Forelimb muscle (tissue), 1 donor: Measurements from ENCODE around the gene ADAMTS2. TPM values are rescaled to one million over a fixed set of nuclear protein-coding genes. Genes with fewer than 3 reads are reported as not detected.
"Not testable (repeated sequence)": the region's sequence is repeated elsewhere in the genome, so short reads cannot be mapped to it uniquely, and the experiment has no call there.

ENCODE experiments used
- DNase-seq: peaks from one replicate; pipeline ENCODE4 v3.0.0-alpha.2; 2013; ENCODE audit warnings: low read depth
- polyA plus RNA-seq: library from polyadenylated mRNA; unstranded; fragments of 120-200 nt; gene quantifications from one replicate; pipeline ENCODE4 v1.2.1, GENCODE V29; 2013; ENCODE audit not compliant: insufficient read length

Gene ADAMTS2
- polyA plus RNA-seq, 1 donor = 33.0 TPM

DNA sequence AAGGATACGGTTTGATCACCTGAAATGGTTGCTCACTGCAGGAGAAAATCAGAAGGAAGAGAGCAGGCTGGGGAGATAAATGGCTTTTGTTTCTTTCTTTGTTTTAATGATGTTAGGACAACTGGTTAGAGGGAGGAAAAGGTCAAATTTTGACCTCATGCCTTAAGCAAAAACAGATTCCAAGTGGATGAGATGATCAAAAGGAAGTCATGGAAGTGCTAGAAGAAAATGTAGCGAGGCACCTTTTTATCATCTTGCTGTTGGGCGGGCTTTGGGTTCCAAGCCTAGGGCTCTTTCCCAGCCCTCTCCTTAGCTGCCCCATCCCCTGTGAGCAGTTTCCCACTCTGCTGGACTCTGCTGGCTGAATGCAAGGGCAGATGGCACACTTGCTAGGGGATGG is 127.9 kb downstream of the ADAMTS2 start:
- DNase-seq = no peak

DNA sequence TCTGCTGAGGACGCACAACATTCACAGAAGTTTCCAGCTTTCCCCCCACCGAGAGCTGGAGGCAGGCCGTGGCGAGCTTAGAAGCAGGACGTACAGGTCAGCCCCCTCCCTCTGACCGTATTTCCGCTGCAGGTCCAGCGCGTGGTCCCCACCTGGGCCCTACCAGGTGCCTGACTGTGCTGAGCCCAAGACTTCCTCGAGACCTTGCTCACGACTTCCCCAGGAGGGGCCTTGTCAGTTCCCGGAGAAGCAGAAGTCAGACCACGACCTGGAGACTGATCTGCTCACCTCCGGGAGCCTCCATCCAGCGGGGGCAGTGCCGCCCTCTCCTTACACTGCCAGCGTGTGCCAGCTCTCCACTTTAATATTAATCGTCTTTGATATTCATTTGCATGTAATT is 128.9 kb downstream of the ADAMTS2 start:
- DNase-seq = not testable (repeated sequence)

GRCh38 chr5:179215576-179215975 is 129.7 kb downstream of the ADAMTS2 start:
- DNase-seq = no peak

DNA sequence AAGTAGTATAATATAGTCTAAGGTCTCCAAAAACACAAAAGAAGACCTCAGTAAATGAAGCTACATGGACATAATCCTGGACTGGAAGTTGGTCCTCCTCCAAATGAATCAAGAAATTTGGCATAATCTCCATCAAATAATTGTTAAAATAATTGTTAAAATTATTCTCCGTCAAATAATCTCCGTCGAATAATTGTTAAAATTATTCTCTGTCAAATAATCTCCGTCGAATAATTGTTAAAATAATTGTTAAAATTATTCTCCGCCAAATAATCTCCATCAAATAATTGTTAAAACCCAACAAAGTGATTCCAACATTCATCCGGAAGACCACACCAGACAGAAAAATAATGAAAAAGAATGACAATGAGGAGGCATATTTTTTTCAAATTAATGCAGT is 130.6 kb downstream of the ADAMTS2 start:
- DNase-seq = no peak

- DNase-seq = no peak
These were observed 132.4 kb downstream of the ADAMTS2 start for GRCh38 chr5:179212870-179213269.

DNA sequence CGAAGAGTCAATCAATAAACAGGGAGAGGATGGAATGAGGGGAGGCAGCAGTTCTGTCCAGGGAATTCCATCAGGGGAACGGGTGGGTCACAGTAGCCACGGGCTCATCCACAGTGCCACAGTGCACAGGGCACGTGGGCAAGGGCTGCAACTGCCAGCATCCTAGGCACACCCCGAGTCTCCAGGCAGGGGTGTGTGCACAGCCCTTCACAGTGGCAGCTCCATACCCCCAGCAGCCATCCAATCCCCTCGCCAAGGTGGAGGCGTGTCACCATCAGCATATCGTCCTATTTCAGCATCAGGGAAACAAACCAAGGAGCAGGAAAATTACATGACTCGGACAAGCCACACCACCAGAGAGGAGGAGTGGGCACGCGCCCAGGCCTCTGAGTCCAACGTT is 133.6 kb downstream of the ADAMTS2 start:
- no peak for DNase-seq

GRCh38 chr5:179211068-179211467 is 134.2 kb downstream of the ADAMTS2 start:
- no peak for DNase-seq

DNA sequence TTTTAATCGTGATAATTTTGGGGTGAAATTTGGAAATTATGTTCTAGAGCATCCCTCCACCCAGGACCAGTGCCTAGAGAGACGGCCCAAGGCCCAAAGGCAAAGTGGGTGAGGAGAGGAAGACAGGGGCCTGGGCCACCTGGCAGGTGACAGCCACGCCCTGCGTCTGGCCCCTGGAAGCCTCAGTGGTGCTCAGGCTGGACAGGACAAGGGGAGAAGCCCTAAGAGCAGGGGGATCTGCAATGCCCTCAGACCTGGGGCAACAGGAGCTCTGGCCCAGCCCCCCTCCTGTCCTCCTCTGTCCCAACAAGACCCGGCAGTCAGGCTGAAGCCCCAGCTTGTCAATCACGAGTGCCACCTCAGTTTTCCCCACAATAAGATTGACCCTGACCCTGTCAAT is 134.8 kb downstream of the ADAMTS2 start:
- DNase-seq = no peak

- DNase-seq = no peak
These were observed 135.7 kb downstream of the ADAMTS2 start for GRCh38 chr5:179209359-179210150.

GRCh38 chr5:179208706-179209358 is 136.4 kb downstream of the ADAMTS2 start:
- DNase-seq = no peak

DNA sequence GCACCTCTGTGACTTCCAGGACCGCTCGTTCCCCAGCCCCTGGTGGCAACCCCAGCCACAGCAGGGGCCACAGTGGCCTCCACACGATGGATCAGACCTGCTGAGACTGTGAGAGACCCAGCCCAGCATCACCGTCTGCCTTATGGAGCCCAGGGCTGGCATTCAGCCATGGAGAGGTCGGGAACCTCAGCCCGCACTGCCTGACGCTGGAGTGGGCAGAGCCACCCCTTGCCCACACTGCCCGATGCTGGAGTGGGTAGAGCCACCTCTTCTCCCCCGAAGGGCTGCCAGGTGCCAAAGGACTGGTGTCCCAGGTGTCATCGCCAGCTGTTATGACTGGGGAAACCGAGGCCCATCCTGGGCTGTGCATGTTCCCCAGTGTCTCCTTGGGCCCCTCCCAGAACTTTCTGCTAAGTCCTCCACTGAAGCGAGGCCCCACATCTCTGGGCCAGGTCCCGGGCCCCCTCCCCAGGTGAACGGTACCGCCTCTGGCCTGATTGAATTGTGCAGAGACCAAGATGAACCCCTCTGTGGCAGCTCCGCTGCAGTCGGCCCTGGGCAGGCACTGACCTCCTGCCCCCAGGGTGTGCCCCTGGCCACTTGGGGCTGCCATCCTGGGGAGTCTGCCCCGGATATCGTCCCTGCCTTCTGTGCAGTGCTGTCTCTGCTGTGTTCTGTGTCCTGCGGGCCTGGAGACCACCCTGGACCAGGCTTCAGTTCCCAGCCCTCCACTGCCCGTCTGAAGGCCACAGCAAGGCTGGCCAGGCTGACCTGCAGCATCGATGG is 137.1 kb downstream of the ADAMTS2 start:
- no peak for DNase-seq

- DNase-seq = no peak
These were observed 137.8 kb downstream of the ADAMTS2 start for GRCh38 chr5:179207470-179207869.

DNA sequence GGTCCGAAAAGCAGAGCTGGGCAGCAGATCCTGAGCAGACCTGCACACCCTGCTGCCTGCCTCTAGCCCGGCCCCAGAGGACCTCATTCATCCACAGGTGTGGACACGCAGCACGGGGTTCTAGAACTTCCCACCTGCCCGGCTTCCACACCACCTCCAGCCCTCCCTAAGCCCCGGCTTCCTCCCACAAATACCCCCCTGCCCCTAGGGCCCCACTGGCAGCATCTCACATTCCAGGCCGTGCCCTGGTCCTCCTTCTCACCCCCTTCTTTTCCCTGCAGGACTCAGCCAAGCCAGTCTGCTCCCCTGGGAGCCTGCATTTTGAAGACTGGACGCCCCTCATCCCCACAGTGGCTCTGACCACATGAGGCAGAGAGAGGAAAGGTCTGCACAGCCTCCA is 138.9 kb downstream of the ADAMTS2 start:
- DNase-seq = no peak

DNA sequence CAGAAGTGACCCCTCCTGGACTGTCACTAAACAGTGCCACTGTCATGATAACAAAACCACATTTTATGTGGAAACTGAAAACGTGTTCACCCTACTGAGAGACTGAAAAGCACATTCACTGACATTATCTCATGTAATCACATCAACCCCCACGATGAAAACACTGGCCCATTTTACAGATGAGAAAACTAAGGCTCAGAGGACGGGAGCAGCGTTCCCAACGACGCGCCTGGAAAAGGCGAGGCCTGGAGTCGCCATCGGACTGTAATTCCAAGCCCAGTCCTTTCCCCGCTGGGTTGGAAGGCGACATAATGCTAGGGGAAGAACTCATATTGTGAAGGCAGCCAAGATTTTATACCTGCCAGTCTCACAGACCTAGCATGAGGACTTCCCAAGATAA is 140.0 kb downstream of the ADAMTS2 start:
- no peak for DNase-seq

- no peak for DNase-seq
These were observed 140.7 kb downstream of the ADAMTS2 start for GRCh38 chr5:179204572-179204971.

DNA sequence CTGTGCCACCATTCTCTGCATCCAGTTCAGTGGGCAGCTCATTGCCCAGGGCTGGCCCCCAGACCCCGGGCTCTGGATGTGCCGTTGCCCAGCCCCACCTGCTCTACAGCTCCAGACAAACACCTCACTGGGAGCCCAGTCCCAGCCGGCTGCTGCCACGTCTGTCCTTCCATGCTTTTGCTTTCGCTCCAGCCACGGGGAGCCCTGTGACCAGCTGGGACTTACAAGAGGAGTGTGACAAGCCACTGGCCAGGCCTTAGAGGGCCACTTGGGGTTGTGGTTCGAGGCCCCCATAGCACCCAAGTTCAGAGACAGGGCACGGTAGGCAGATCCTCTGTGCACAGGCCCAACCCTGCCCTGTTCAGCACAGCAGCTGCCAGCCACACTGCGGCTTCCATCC is 142.0 kb downstream of the ADAMTS2 start:
- DNase-seq = no peak

GRCh38 chr5:179201986-179202385 is 143.3 kb downstream of the ADAMTS2 start:
- no peak for DNase-seq

DNA sequence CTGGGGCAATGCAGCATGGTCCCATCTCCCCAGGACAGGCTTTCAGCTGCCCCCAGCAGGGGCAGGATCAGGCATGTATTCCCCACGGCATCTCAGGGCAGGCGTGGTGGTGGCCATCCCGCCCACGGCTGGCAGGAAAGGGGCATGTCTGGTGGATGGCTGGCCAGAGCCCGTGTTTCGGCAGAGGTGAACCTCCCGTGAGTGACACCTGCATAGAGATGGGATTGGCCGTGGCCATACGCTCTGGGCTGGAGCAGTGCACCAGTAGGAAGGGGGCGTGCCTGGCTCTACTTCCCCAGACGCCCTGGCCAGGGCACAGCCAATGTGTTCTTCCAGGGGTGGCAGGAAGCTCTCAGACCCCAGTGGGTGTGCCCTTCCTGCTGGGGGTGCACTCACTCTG is 146.0 kb downstream of the ADAMTS2 start:
- no peak for DNase-seq

GRCh38 chr5:179198825-179199224 is 146.4 kb downstream of the ADAMTS2 start:
- no peak for DNase-seq

GRCh38 chr5:179196405-179197079 is 148.7 kb downstream of the ADAMTS2 start:
- no peak for DNase-seq

DNA sequence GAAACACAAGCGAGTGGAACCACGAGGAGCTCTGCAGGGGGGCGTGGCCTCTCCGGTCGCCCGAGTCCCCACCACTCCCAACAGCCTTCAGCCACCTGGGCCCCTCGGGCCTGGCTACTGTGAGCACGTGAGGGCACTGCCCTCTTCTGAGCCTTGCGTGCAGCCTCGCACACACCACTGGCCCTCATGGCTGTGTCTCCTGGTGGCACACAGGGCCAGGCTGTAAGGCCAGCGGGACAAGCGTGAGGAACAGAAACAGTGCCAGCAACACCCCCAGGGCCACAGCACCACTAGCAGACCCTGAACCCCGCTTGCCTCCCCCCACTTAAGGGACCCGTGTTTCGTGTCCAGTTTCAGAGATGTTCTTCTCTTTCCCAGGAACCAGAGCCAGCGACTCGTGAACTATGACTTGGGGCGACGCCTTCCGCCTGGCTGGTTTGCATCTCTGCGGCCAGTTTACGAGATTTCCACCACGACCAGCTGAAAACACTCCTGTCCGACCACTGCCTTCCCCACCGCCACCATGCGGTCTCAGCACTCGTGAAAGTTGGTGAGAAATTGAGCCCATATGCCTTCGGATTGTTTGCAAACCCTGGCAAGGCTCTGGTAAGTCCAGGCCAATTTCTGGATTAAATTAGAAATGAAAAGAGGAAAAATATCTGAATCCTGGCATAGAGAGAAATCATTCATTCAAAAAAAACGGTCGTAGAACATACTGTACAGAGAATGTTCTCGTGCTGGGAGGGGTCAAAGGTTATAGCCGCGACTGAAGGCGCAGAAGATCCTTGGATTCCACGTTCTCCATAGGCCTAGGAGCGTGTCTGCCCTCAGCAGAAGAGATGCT is 149.5 kb downstream of the ADAMTS2 start:
- DNase-seq = no peak
